NCI-H748 (cell line): ENCODE measurements around the gene RUFY3.
"Not testable (repeated sequence)": the region's sequence is repeated elsewhere in the genome, so short reads cannot be mapped to it uniquely, and the experiment has no call there.

Source experiments
- DNase-seq: peaks from one replicate; lab custom pipeline; 2025; ENCODE audit not compliant: unreplicated experiment; lab: John Stamatoyannopoulos, UW

Gene RUFY3

GRCh38 chr4:70769396-70769795 lies 47.6 kb downstream of the RUFY3 start:
- DNase-seq = not testable (repeated sequence)

GRCh38 chr4:70772929-70773555 lies 51.3 kb downstream of the RUFY3 start:
- no peak for DNase-seq

GRCh38 chr4:70778888-70779422 lies 57.2 kb downstream of the RUFY3 start:
- no peak for DNase-seq

GRCh38 chr4:70783096-70783495 lies 61.3 kb downstream of the RUFY3 start:
- no peak for DNase-seq

DNA sequence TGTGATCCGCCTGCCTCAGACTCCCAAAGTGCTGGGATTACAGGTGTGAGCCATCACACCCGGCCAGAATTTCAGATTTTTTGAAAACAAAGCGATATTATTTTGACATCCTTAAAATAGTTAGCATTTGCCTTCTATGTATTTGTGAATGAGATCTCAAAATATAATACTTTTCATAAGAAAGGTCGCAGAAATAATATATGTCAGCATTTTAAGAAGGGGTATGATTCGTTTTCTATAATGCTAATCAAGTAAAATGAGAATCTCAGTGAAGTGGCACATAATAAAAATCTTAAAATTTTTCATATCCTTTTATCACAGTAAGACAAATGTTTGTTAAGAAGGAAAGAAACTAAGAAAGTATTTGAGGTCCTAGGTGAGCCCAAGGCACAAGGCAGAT lies 65.7 kb downstream of the RUFY3 start:
- DNase-seq = no peak

- no peak for DNase-seq
These were observed 67.0 kb downstream of the RUFY3 start for GRCh38 chr4:70788733-70789132.

DNA sequence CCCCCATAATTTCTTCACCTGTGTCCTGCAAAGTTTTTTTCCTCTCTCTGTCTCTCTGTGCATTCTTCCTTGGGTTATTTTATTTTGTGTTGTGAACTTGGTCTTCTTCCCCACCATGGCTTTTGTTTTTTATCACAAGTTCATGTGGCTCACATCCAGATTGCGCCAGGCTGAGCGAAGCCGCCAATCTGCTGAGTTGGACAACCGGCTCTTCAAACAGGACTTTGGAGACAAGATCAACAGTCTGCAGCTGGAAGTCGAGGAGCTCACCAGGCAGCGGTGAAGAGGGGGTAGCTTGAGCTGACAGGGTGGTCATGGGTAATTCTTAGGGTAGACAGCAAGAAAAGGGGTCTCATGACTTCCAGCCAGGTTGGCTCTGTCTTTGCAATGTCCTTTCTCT lies 71.9 kb downstream of the RUFY3 start:
- no peak for DNase-seq

GRCh38 chr4:70801265-70801809 lies 79.6 kb downstream of the RUFY3 start:
- DNase-seq = no peak

- peak; percentile 54 for DNase-seq
These were observed 81.3 kb downstream of the RUFY3 start for GRCh38 chr4:70802928-70803580.

DNA sequence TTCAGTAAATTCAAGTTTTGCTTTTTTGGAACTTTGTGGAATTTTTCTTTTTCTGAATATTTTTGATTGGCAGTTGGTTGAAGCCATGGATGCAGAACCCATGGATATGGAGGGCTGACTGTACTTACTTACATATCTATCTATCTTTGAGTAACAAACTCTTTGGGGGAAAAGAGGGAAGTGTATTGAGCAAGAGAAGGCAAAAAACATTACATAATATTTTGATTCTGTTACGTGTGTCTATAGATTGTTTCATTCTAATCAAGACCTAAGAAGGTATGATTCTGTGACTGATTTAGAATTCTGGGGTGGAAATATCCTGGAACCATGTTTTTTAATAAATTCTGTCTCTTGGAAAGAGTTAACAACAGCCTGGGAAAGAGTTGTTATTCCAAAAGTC lies 86.4 kb downstream of the RUFY3 start:
- DNase-seq = no peak

GRCh38 chr4:70815370-70815769 lies 93.6 kb downstream of the RUFY3 start:
- no peak for DNase-seq

DNA sequence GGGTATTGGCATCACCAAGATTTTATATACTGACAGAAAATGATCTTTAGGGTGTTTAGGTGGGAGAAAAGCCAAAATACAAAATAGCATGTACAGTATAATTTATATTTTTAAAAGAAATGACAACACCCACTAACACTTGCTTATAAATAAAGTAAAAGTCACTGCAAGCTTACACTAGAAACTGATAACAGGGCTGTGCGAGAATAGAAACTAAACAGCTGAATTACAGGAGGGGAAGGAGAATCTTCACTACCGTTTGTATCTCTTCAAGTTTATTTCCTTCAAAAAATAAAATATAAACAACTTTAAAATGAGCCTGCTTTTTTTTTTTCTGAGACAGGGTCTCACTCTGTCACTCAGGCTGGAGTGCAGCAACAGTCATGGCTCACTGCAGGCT lies 95.1 kb downstream of the RUFY3 start:
- no peak for DNase-seq

GRCh38 chr4:70818173-70818855 lies 96.5 kb downstream of the RUFY3 start:
- DNase-seq = no peak

DNA sequence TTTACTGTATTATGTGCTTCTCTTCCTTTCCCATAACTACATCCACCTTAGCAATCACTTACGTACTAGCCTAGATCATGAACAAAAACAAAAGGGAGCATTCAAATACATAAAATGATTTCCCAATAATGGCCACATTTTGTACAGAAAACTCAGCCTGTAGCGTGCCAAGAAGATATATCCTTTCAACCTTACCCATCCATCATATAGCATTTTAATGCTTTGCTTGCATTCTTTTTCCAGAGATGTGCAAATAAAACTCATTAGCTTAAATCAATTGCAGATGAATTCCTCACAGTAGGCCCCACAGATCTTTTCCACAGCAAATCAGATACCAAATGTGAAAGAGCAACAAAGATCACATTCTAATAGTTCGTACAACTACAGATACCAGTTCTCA lies 97.2 kb downstream of the RUFY3 start:
- DNase-seq = no peak

DNA sequence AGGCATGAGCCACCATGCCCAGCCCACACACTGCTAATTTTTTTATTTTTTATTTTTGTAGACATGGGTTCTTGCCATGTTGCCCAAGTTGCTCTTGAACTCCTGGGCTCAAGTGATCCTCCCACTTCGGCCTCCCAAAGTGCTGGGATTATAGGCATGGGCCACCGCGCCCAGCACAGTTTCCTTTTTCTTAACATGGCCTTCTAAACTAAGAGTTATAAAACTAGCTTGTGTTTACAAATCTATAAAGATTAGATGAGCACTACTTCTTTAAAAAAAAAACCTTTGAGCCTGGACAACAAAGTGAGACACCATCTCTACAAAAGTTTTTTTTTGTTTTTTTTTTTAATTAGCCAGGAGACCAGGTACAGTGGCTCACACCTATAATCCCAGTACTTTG lies 107.3 kb downstream of the RUFY3 start:
- DNase-seq = no peak

- no peak for DNase-seq
These were observed 107.7 kb downstream of the RUFY3 start for GRCh38 chr4:70829492-70829891.

- no peak for DNase-seq
These were observed 108.3 kb downstream of the RUFY3 start for GRCh38 chr4:70830054-70830453.

GRCh38 chr4:70831293-70831692 lies 109.5 kb downstream of the RUFY3 start:
- DNase-seq = no peak

- no peak for DNase-seq
These were observed 111.9 kb downstream of the RUFY3 start for GRCh38 chr4:70833675-70834074.

DNA sequence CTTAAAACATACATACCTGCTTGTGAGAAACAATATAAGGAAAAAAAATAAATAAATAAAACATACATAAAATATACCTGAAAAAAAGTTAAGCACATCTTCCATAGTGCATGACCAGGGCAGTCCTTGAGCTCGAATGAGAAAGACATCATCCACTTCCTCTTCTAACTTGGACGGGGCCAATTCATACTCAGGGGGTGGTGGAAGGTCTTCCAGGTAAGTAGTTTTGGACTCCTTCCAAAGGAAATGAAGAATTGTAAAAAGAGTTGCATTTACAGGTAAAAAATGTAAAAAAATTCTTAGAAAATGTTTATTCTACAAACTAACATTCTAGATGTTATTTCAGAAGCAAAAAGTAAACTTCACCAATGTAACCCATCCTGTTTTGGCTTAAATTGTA lies 114.3 kb downstream of the RUFY3 start:
- DNase-seq = no peak

DNA sequence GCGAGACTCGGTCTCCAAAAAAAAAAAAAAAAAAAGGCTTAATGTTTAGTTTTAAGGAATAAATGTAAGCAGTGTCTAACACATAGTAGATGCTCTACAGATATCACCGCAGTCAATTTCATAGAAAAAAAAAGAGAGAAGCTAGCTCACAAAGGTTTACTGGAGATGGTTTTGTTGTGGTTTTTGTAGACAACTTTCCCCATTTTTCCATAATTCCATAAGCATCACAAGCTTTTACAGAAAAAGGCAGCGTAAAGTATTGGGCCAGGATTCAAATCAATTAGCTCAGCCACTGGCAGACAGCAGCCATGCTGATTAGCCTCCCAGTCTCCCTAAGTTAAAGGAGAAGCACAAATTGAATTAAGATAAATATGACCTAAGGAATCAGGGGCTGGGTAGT lies 116.4 kb downstream of the RUFY3 start:
- DNase-seq = peak; percentile 6
